ENCODE data around the gene NRM. TPM values are rescaled to one million over a fixed set of nuclear protein-coding genes. Genes with fewer than 3 reads are reported as not detected.
"Not testable (repeated sequence)": the region's sequence is repeated elsewhere in the genome, so short reads cannot be mapped to it uniquely, and the experiment has no call there.

The NRM gene
- total RNA-seq, 4 donors from 2014 or later: 3.0 to 8.2 (median 6.0) TPM

DNA sequence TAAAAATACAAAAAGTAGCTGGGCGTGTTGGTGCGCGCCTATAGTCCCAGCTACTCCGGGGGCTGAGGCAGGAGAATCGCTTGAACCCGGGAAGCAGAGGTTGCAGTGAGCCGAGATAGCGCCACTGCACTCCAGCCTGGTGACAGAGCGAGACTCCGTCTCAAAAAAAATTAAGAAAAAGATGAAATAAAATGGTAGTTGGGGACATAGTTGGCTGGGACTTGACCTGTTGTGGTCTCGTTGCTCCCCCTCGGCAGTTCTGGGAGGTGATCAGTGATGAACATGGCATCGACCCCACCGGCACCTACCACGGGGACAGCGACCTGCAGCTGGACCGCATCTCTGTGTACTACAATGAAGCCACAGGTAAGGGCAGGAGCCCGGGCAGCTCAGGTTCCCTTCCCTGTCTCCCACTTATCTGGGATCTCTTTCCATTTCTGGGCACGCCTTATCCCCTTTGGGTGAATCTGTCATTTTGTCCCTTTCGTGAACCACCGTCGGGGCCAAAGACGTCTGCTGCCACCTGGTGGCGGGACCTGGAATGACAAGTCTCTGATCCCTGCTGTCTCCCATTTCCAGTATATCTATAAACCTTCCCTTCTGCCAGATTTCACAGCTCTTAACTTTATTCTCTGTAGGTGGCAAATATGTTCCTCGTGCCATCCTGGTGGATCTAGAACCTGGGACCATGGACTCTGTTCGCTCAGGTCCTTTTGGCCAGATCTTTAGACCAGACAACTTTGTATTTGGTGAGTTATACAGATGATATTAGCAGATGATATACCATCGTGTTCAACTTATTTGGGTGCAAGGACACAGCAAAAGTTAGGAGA lies 31.7 kb upstream of the NRM start:
- no peaks in the 10 kb centered on the region for H3K27me3 ChIP-seq
- peak overlapping the region; percentile 78 to 99 (median 96) for H3K27ac ChIP-seq
- WGBS, 2 donors (ENCODE audit: low coverage in 1 of 2): 6 to 24% methylated on average over 3 to 23 of the region's 27 CpGs
- TF ChIP-seq, protein P1, sequence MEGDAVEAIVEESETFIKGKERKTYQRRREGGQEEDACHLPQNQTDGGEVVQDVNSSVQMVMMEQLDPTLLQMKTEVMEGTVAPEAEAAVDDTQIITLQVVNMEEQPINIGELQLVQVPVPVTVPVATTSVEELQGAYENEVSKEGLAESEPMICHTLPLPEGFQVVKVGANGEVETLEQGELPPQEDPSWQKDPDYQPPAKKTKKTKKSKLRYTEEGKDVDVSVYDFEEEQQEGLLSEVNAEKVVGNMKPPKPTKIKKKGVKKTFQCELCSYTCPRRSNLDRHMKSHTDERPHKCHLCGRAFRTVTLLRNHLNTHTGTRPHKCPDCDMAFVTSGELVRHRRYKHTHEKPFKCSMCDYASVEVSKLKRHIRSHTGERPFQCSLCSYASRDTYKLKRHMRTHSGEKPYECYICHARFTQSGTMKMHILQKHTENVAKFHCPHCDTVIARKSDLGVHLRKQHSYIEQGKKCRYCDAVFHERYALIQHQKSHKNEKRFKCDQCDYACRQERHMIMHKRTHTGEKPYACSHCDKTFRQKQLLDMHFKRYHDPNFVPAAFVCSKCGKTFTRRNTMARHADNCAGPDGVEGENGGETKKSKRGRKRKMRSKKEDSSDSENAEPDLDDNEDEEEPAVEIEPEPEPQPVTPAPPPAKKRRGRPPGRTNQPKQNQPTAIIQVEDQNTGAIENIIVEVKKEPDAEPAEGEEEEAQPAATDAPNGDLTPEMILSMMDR (IDR thresholded peaks at IDR 0.05): peak; percentile 96 to 99 (median 98)
- TF ChIP-seq POLR2AphosphoS5 (IDR thresholded peaks at IDR 0.05): peak; percentile 65
- no peak for TF ChIP-seq POLR2A (IDR thresholded peaks at IDR 0.05)
- peaks cover 2 to 80% (median 26%) of the 10 kb centered on the region in 3 donors for H3K4me1 ChIP-seq
- peaks cover 0 to 51% of the 10 kb centered on the region in 2 donors for H3K36me3 ChIP-seq
- H3K4me3 ChIP-seq: peak overlapping the region; percentile 36 to 91
- no peaks in the 10 kb centered on the region for H3K9me3 ChIP-seq
- ATAC-seq: no peak

DNA sequence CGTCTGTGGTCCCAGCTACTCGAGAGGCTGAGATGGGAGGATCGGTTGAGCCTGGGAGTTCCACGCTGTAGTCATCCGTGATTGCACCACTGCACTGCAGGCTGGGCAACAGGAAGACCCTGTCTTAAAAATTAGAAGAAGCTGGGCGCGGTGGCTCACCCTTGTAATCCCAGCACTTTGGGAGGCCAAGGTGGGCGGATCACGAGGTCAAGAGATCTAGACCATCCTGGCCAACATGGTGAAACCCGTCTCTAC lies 31.2 kb upstream of the NRM start:
- H3K9me3 ChIP-seq, ATAC-seq, H3K27me3 ChIP-seq: not testable (repeated sequence)
- peak overlapping the region; percentile 36 to 91 for H3K4me3 ChIP-seq
- 4 to 7% methylated on average over 3 to 7 of the region's 10 CpGs for WGBS, 2 donors (ENCODE audit: low coverage in 1 of 2)
- peaks cover 2 to 74% (median 26%) of the 10 kb centered on the region in 3 donors for H3K4me1 ChIP-seq
- H3K27ac ChIP-seq: peak overlapping the region; percentile 78 to 99 (median 96)
- peaks cover 0 to 45% of the 10 kb centered on the region in 2 donors for H3K36me3 ChIP-seq

DNA sequence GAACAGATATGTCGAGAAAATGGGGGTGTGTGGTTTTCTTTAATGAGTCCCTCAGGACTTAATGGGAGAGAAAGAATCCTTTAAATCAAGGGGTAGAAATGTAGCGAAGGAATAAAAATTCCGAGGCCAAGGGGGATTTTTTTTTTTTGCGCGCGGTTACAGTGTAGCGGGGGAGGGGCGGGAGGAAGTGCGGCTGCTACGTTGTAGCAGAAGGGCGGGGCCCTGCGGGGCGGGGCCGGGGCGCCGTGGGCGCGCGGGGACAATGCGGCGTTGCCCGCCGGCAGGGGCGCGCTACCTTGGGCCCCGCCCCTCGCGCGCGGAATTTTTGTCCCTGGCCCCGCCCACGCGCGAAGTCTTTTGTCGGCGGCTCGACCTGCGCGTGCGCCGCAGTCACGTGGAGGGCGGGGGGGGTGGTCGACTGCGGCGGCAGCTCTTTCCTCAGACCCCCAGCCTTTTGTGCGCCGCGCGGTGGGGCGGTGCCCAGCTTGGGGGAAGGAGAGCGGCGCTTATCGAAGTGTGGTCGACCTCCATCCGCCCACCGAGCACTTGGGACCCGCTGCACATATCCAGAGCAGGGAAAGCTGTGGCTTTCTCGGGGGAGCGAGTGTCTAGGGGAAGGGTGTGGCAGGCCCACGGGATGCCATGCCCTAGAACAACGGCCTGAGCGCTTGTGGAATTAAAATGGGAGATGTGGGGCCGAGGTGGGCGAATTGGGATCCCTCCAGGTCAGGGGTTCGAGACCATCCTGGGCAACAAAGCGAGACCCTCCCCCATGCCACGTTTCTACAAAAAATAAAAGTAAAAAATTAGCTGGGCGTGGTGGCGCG lies 30.6 kb upstream of the NRM start:
- Histone ChIP-seq H3K36me3 (peaks cover 0 to 40% of the 10 kb centered on the region in 2 donors), H3K27ac (peak overlapping the region; percentile 94 to 99 (median 98)), H3K4me1 (peaks cover 2 to 76% (median 28%) of the 10 kb centered on the region in 3 donors), H3K9me3 (no peaks in the 10 kb centered on the region), H3K27me3 (no peaks in the 10 kb centered on the region), H3K4me3 (peak overlapping the region; percentile 91 to 94)
- peak; percentile 55 for ATAC-seq
- WGBS, 2 donors (ENCODE audit: low coverage in 1 of 2): 1% methylated on average over 9 to 45 of the region's 71 CpGs
- TF ChIP-seq, protein P1 (IDR thresholded peaks at IDR 0.05): peak in 3 of 4 experiments; percentile 56 to 67 (median 62)
- peak; percentile 58 for TF ChIP-seq POLR2AphosphoS5 (IDR thresholded peaks at IDR 0.05)
- TF ChIP-seq POLR2A (IDR thresholded peaks at IDR 0.05): peak; percentile 34 to 52
- no peak for TF ChIP-seq EP300 (IDR thresholded peaks at IDR 0.05)

DNA sequence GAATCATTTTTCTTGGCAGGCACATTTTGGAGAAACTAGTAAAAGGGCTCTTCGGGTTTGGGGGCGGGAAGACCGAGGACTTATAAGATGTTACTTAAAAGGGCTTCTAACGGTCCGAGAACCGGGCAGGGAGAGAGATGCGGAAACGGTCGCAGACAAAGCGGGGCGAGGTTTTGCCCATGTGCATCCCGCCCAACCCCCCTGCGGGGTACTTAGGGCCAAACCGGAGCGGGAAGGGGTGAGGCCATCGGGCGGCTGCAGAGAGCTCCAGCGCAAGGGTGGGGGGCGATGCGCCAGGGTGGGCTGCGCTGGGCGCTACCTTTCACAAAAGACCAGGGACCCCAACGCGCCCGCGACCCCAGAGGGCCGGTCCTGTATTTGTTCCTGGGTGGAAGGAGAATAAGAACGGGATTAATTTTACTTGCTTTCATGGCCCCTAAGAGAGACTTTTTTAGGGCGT lies 30.0 kb upstream of the NRM start:
- Histone ChIP-seq H3K36me3 (peaks cover 0 to 33% of the 10 kb centered on the region in 2 donors), H3K27me3 (no peaks in the 10 kb centered on the region), H3K9me3 (no peaks in the 10 kb centered on the region), H3K27ac (peak overlapping the region; percentile 94 to 99 (median 98)), H3K4me3 (peak overlapping the region; percentile 91 to 94), H3K4me1 (peaks cover 2 to 75% (median 33%) of the 10 kb centered on the region in 3 donors)
- WGBS, 2 donors (ENCODE audit: low coverage in 1 of 2): 0 to 2% methylated on average over 14 to 18 of the region's 29 CpGs
- peak; percentile 3 for ATAC-seq
- peak; percentile 77 for TF ChIP-seq POLR2AphosphoS5 (IDR thresholded peaks at IDR 0.05)
- TF ChIP-seq, protein P1 (IDR thresholded peaks at IDR 0.05): no peak

All from gastroesophageal sphincter (tissue), 4 donors.